ENCODE data around the gene ZBTB8OS.

ZBTB8OS gene

GRCh38 chr1:32684167-32684811 is 33.9 kb upstream of the ZBTB8OS start:
- H3K4me1 ChIP-seq (ENCODE audit: control insufficient read depth, low read length), result no peaks in the 10 kb centered on the region
- H3K9me3 ChIP-seq (ENCODE audit: control insufficient read depth, insufficient read depth, low read length), result no peaks in the 10 kb centered on the region
- peaks cover 38% of the 10 kb centered on the region for H3F3A ChIP-seq (ENCODE audit: control insufficient read depth, insufficient read depth)
- H3K36me3 ChIP-seq (ENCODE audit: control insufficient read depth, low read length), result peaks cover 66% of the 10 kb centered on the region
- peaks cover 4% of the 10 kb centered on the region; the same call in 1 of the 2 replicates for H4K20me1 ChIP-seq (ENCODE audit: control insufficient read depth, insufficient read depth, low read depth, low read length)
- no peak overlapping the region for H3K4me3 ChIP-seq (ENCODE audit: low read length)
- H3K79me2 ChIP-seq (ENCODE audit: control insufficient read depth, low read length), result no peaks in the 10 kb centered on the region
- no peaks in the 10 kb centered on the region for H3K9me2 ChIP-seq (replicated peaks; ENCODE audit: control insufficient read depth, low read length)
- no peaks in the 10 kb centered on the region for H3K27me3 ChIP-seq (ENCODE audit: control insufficient read depth, low read length)
- no peak for TF ChIP-seq EZH2phosphoT487 (IDR thresholded peaks at IDR 0.05; ENCODE audit: borderline replicate concordance, low read length)
- H3K27ac ChIP-seq (ENCODE audit: low read depth, low read length), result no peak overlapping the region
- no peak overlapping the region for H3K4me2 ChIP-seq (ENCODE audit: low read length)

GRCh38 chr1:32683397-32683796 is 33.0 kb upstream of the ZBTB8OS start:
- peaks cover 38% of the 10 kb centered on the region for H3F3A ChIP-seq (ENCODE audit: control insufficient read depth, insufficient read depth)

DNA sequence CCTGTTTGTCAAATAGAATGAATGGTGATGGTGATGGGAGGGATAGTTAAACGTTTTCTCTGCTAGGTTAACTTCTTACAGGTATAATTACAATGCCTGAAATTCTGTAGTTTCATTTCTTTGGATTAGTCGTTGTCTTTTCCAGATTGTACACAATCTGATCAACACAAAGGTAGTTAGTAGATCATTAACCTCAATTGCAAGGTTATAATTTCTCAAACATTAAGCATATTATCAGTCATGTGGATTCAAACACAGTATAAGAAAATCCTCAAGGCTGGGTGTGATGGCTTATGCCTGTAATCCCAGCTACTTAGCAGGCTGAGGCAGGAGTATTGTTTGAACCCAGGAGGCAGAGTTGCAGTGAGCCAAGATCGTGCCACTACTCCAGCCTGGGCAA is 31.6 kb upstream of the ZBTB8OS start:
- H3K9me2 ChIP-seq (replicated peaks; ENCODE audit: control insufficient read depth, low read length), result no peaks in the 10 kb centered on the region
- TF ChIP-seq, protein P1, sequence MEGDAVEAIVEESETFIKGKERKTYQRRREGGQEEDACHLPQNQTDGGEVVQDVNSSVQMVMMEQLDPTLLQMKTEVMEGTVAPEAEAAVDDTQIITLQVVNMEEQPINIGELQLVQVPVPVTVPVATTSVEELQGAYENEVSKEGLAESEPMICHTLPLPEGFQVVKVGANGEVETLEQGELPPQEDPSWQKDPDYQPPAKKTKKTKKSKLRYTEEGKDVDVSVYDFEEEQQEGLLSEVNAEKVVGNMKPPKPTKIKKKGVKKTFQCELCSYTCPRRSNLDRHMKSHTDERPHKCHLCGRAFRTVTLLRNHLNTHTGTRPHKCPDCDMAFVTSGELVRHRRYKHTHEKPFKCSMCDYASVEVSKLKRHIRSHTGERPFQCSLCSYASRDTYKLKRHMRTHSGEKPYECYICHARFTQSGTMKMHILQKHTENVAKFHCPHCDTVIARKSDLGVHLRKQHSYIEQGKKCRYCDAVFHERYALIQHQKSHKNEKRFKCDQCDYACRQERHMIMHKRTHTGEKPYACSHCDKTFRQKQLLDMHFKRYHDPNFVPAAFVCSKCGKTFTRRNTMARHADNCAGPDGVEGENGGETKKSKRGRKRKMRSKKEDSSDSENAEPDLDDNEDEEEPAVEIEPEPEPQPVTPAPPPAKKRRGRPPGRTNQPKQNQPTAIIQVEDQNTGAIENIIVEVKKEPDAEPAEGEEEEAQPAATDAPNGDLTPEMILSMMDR (IDR thresholded peaks at IDR 0.05; ENCODE audit: low read depth, low read length, poor library complexity, severe bottlenecking), result no peak
- TF ChIP-seq EZH2phosphoT487 (IDR thresholded peaks at IDR 0.05; ENCODE audit: borderline replicate concordance, low read length), result no peak
- no peaks in the 10 kb centered on the region for H3K79me2 ChIP-seq (ENCODE audit: control insufficient read depth, low read length)
- no peaks in the 10 kb centered on the region for H3K27me3 ChIP-seq (ENCODE audit: control insufficient read depth, low read length)
- no peak overlapping the region for H3K4me2 ChIP-seq (ENCODE audit: low read length)
- H3K9me3 ChIP-seq (ENCODE audit: control insufficient read depth, insufficient read depth, low read length), result no peaks in the 10 kb centered on the region
- no peaks in the 10 kb centered on the region for H3K4me1 ChIP-seq (ENCODE audit: control insufficient read depth, low read length)
- peaks cover 35% of the 10 kb centered on the region for H3F3A ChIP-seq (ENCODE audit: control insufficient read depth, insufficient read depth)
- H3K27ac ChIP-seq (ENCODE audit: low read depth, low read length), result no peak overlapping the region
- no peak overlapping the region for H3K4me3 ChIP-seq (ENCODE audit: low read length)
- peaks cover 87% of the 10 kb centered on the region for H3K36me3 ChIP-seq (ENCODE audit: control insufficient read depth, low read length)
- H4K20me1 ChIP-seq (ENCODE audit: control insufficient read depth, insufficient read depth, low read depth, low read length), result peaks cover 4% of the 10 kb centered on the region; the same call in 1 of the 2 replicates

More at GRCh38 chr1:32683397-32683796, 33.0 kb upstream of the ZBTB8OS start:
- H3K27me3 ChIP-seq (ENCODE audit: control insufficient read depth, low read length), result no peaks in the 10 kb centered on the region
- H3K4me1 ChIP-seq (ENCODE audit: control insufficient read depth, low read length), result no peaks in the 10 kb centered on the region
- H3K79me2 ChIP-seq (ENCODE audit: control insufficient read depth, low read length), result no peaks in the 10 kb centered on the region
- no peaks in the 10 kb centered on the region for H3K9me3 ChIP-seq (ENCODE audit: control insufficient read depth, insufficient read depth, low read length)
- H3K9me2 ChIP-seq (replicated peaks; ENCODE audit: control insufficient read depth, low read length), result no peaks in the 10 kb centered on the region
- no peak overlapping the region for H3K4me3 ChIP-seq (ENCODE audit: low read length)
- peaks cover 4% of the 10 kb centered on the region; the same call in 1 of the 2 replicates for H4K20me1 ChIP-seq (ENCODE audit: control insufficient read depth, insufficient read depth, low read depth, low read length)
- TF ChIP-seq, protein P1 (IDR thresholded peaks at IDR 0.05; ENCODE audit: low read depth, low read length, poor library complexity, severe bottlenecking), result no peak
- no peak for TF ChIP-seq EZH2phosphoT487 (IDR thresholded peaks at IDR 0.05; ENCODE audit: borderline replicate concordance, low read length)
- no peak overlapping the region for H3K4me2 ChIP-seq (ENCODE audit: low read length)
- H3K27ac ChIP-seq (ENCODE audit: low read depth, low read length), result no peak overlapping the region
- peaks cover 75% of the 10 kb centered on the region for H3K36me3 ChIP-seq (ENCODE audit: control insufficient read depth, low read length)

DNA sequence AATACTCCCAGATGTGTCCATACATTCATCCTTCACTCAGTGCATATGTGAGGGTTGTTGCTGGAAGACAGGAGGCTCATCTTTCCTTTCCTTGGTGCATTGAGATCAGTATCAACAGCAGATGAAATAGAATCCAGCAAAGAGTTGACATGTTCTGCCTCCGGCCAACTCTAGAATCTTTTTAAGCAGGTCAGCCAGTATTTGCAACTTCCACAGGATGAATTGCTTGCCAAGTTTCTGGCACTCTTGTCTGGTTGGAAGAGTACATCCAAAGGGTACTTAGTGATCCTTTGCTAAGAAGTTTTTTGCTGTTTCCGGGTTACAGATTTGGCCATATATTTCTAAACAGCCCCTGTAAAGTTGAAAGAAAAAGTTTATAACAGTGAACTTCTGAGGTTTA is 31.2 kb upstream of the ZBTB8OS start:
- H3F3A ChIP-seq (ENCODE audit: control insufficient read depth, insufficient read depth), result peaks cover 35% of the 10 kb centered on the region

More for the DNA sequence above, 31.2 kb upstream of the ZBTB8OS start:
- H3K4me1 ChIP-seq (ENCODE audit: control insufficient read depth, low read length), result no peaks in the 10 kb centered on the region
- no peak overlapping the region for H3K4me2 ChIP-seq (ENCODE audit: low read length)
- H3K9me2 ChIP-seq (replicated peaks; ENCODE audit: control insufficient read depth, low read length), result no peaks in the 10 kb centered on the region
- TF ChIP-seq EZH2phosphoT487 (IDR thresholded peaks at IDR 0.05; ENCODE audit: borderline replicate concordance, low read length), result no peak
- TF ChIP-seq, protein P1 (IDR thresholded peaks at IDR 0.05; ENCODE audit: low read depth, low read length, poor library complexity, severe bottlenecking), result no peak
- peaks cover 4% of the 10 kb centered on the region; the same call in 1 of the 2 replicates for H4K20me1 ChIP-seq (ENCODE audit: control insufficient read depth, insufficient read depth, low read depth, low read length)
- peaks cover 91% of the 10 kb centered on the region for H3K36me3 ChIP-seq (ENCODE audit: control insufficient read depth, low read length)
- H3K27ac ChIP-seq (ENCODE audit: low read depth, low read length), result no peak overlapping the region
- H3K79me2 ChIP-seq (ENCODE audit: control insufficient read depth, low read length), result no peaks in the 10 kb centered on the region
- H3K27me3 ChIP-seq (ENCODE audit: control insufficient read depth, low read length), result no peaks in the 10 kb centered on the region
- no peak overlapping the region for H3K4me3 ChIP-seq (ENCODE audit: low read length)
- H3K9me3 ChIP-seq (ENCODE audit: control insufficient read depth, insufficient read depth, low read length), result no peaks in the 10 kb centered on the region

Measured in DOHH2 (cell line).